Measurements from ENCODE around the gene TUBGCP2. TPM values are rescaled to one million over a fixed set of nuclear protein-coding genes. Genes with fewer than 3 reads are reported as not detected.

Gene TUBGCP2
- total RNA-seq, 1 donor from 2014 or later = 50.7 TPM

GRCh38 chr10:133231244-133231945 is 77.3 kb downstream of the TUBGCP2 start:
- Mint-ChIP-seq H3K4me3 (ENCODE audit: unreplicated experiment) (no peak overlapping the region), H3K27ac (ENCODE audit: unreplicated experiment) (no peak overlapping the region), H3K36me3 (ENCODE audit: low read depth, unreplicated experiment) (peaks cover 4% of the 10 kb centered on the region), H3K27me3 (ENCODE audit: unreplicated experiment) (peaks cover 30% of the 10 kb centered on the region), H3K9me3 (ENCODE audit: unreplicated experiment) (no peaks in the 10 kb centered on the region), H3K4me1 (ENCODE audit: unreplicated experiment) (peaks cover 5% of the 10 kb centered on the region)
- TF ChIP-seq CTCF (IDR thresholded peaks at IDR 0.05; ENCODE audit: unreplicated experiment) = no peak
- no peak for DNase-seq (ENCODE audit: low spot score)

GRCh38 chr10:133230387-133231195 is 78.1 kb downstream of the TUBGCP2 start:
- DNase-seq (ENCODE audit: low spot score) = no peak
- TF ChIP-seq CTCF (IDR thresholded peaks at IDR 0.05; ENCODE audit: unreplicated experiment) = no peak
- no peaks in the 10 kb centered on the region for H3K9me3 Mint-ChIP-seq (ENCODE audit: unreplicated experiment)
- no peak overlapping the region for H3K4me3 Mint-ChIP-seq (ENCODE audit: unreplicated experiment)
- no peak overlapping the region for H3K27ac Mint-ChIP-seq (ENCODE audit: unreplicated experiment)
- peaks cover 4% of the 10 kb centered on the region for H3K36me3 Mint-ChIP-seq (ENCODE audit: low read depth, unreplicated experiment)
- H3K27me3 Mint-ChIP-seq (ENCODE audit: unreplicated experiment) = peaks cover 34% of the 10 kb centered on the region
- peaks cover 5% of the 10 kb centered on the region for H3K4me1 Mint-ChIP-seq (ENCODE audit: unreplicated experiment)

- no peak for DNase-seq (ENCODE audit: low spot score)
- H3K4me1 Mint-ChIP-seq (ENCODE audit: unreplicated experiment) = peaks cover 5% of the 10 kb centered on the region
- no peaks in the 10 kb centered on the region for H3K9me3 Mint-ChIP-seq (ENCODE audit: unreplicated experiment)
- H3K36me3 Mint-ChIP-seq (ENCODE audit: low read depth, unreplicated experiment) = peaks cover 4% of the 10 kb centered on the region
- peaks cover 34% of the 10 kb centered on the region for H3K27me3 Mint-ChIP-seq (ENCODE audit: unreplicated experiment)
- no peak for TF ChIP-seq CTCF (IDR thresholded peaks at IDR 0.05; ENCODE audit: unreplicated experiment)
- no peak within 1 kb of the TSS for H3K27ac Mint-ChIP-seq (ENCODE audit: unreplicated experiment)
- no peak within 1 kb of the TSS for H3K4me3 Mint-ChIP-seq (ENCODE audit: unreplicated experiment)
Measured at GRCh38 chr10:133230044-133230361, 78.7 kb downstream of the TUBGCP2 start, which contains the start of gene UTF1. UTF1 (plus strand) TSS chr10:133230217; CDS start chr10:133230289, 72 bp downstream.

- DNase-seq (ENCODE audit: low spot score) = no peak
- Mint-ChIP-seq H3K9me3 (ENCODE audit: unreplicated experiment) (no peaks in the 10 kb centered on the region), H3K4me1 (ENCODE audit: unreplicated experiment) (peaks cover 5% of the 10 kb centered on the region), H3K27me3 (ENCODE audit: unreplicated experiment) (peaks cover 35% of the 10 kb centered on the region), H3K27ac (ENCODE audit: unreplicated experiment) (no peak overlapping the region), H3K4me3 (ENCODE audit: unreplicated experiment) (no peak overlapping the region), H3K36me3 (ENCODE audit: low read depth, unreplicated experiment) (peaks cover 4% of the 10 kb centered on the region)
- no peak for TF ChIP-seq CTCF (IDR thresholded peaks at IDR 0.05; ENCODE audit: unreplicated experiment)
Measured at GRCh38 chr10:133229265-133230043, 79.2 kb downstream of the TUBGCP2 start.

Small RNA genes lying within 50 kb of the gene (microRNA-seq; reads per million reads assigned to microRNA genes)
- not detected for gene MIR202 (ENCODE audit: unreplicated experiment)

Other genes with a start within 250 kb of the TUBGCP2 start
- not detected for gene ADGRA1, start 220.9 kb downstream of the TUBGCP2 start, total RNA-seq (ENCODE audit: unreplicated experiment)
- 1.3 TPM for gene KNDC1, start 148.7 kb downstream of the TUBGCP2 start, total RNA-seq (ENCODE audit: unreplicated experiment)
- 0.38 TPM for gene UTF1, start 78.7 kb downstream of the TUBGCP2 start, total RNA-seq (ENCODE audit: unreplicated experiment)
- 0.23 TPM for gene VENTX, start 71.0 kb downstream of the TUBGCP2 start, total RNA-seq (ENCODE audit: unreplicated experiment)
- 1.5 TPM for gene ADAM8, start 32.0 kb downstream of the TUBGCP2 start, total RNA-seq (ENCODE audit: unreplicated experiment)
- gene ZNF511, start within 50 bp of the TUBGCP2 start, total RNA-seq (ENCODE audit: unreplicated experiment) = 18.6 TPM
- gene CALY, start 28.0 kb upstream of the TUBGCP2 start, total RNA-seq (ENCODE audit: unreplicated experiment) = not detected
- not detected for gene PRAP1, start 38.5 kb upstream of the TUBGCP2 start, total RNA-seq (ENCODE audit: unreplicated experiment)
- 8.9 TPM for gene FUOM, start 49.1 kb upstream of the TUBGCP2 start, total RNA-seq (ENCODE audit: unreplicated experiment)
- gene ECHS1, start 64.5 kb upstream of the TUBGCP2 start, total RNA-seq (ENCODE audit: unreplicated experiment) = 69.6 TPM
- 6.6 TPM for gene PAOX, start 70.4 kb upstream of the TUBGCP2 start, total RNA-seq (ENCODE audit: unreplicated experiment)
- gene MTG1, start 85.3 kb upstream of the TUBGCP2 start, total RNA-seq (ENCODE audit: unreplicated experiment) = 97.3 TPM
- 0.28 TPM for gene SPRN, start 115.8 kb upstream of the TUBGCP2 start, total RNA-seq (ENCODE audit: unreplicated experiment)
- 0.36 TPM for gene SCART1, start 145.1 kb upstream of the TUBGCP2 start, total RNA-seq (ENCODE audit: unreplicated experiment)
- gene CYP2E1, start 218.5 kb upstream of the TUBGCP2 start, total RNA-seq (ENCODE audit: unreplicated experiment) = 7.7 TPM

Data from endothelial cell (in vitro differentiated cells).